Activated naive CD4-positive, alpha-beta T cell treated with anti-CD3 and anti-CD28 coated beads, Interleukin-2, amount 50 U/mL, for 16 hours (primary cell): Measurements from ENCODE around the gene LELP1.
"Not testable (repeated sequence)": the region's sequence is repeated elsewhere in the genome, so short reads cannot be mapped to it uniquely, and the experiment has no call there.

ENCODE experiments used
- DNase-seq: peaks from one replicate; pipeline ENCODE4 v3.0.0-alpha.2; 2020

The LELP1 gene

DNA sequence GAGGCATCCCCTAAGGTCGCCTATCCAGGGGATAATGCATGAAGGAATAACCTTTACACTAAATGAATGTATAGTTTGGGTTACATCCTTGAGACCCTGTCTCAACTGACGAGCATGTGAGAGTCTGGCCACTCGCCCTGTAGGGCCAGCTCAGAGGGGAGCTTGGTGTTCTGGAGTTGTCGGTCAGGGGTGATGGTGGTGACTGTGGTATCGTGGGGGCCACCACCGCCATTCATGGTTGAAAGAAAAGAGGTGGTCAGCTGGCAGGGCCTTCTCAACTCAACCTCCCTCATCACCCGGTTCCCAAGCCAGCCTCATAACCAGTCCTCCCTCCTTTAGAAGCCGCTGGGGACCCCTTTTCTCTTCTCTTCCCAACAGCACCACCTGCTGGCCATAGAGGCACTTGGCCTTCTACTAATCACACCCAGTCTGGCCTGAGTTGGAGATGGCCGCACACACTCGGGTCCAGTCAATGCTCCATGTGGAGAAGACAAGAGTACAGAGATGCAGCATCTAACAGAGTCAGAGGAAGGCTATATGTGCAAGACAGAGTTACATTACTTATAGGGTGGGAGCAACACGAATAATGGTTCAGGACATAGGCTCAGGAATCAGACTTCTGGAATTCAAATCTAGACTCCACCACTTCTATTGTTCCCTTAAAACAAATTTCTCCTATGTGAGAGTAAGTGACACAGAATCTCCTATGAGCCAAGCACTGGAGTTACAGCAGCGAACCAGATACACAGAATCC is 26.0 kb downstream of the LELP1 start:
- DNase-seq = not testable (repeated sequence)

DNA sequence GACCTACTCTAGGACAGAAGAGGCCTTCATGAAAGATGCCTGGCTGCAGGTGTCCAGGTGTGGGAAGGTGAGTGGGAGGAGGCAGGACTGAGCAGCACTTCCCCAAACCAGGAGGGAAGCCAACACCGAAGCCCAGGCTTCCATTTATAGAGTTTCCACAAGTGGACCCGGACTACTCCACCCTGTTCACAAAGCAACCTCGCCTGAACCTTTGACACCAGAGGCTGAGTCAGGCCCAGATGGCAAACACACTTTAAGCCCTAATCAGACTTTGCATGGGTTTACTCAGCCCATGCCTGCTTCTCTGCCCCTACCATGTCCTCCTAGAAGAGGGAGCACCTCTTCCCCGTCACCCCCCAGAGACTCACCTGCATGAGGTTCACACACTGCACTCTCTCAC is 28.1 kb downstream of the LELP1 start:
- no peak for DNase-seq

DNA sequence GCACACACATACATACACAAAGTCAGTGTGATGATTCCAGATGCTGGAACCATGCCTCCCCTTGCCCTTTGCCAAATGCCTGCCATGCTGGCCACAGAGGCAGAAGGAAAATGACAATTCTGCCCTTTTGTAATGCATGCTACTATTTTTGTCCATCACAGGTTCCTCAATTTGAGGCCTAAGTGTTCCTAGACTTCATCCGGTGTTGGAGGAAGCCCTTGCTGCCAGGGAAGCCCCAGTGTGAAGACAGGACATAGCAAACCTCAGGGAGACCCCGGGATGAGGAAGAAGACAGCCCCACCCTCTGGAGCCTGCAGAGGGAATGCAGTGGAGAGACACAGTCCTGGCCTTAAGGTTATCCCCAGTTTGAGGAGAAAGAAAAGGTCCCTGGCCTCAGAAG is 28.6 kb downstream of the LELP1 start:
- no peak for DNase-seq

DNA sequence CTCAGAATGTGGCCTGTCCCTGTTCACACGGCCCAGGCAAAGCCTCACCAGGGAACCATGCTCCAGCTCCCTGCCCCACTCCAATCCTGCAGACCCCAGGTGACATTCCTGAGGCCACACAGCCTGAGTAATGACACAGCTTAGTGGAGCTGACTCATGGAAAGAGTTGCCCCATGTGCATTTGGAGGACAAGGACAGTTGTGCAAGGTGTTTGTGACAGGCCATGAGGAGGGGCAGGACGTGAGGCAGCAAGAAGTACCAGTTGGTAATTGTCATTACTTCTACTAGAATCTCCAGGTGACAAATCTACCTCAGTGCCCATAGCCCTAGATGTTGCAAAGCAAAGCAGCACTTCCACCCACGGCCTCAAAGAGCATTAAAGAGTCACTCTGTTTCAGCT is 29.3 kb downstream of the LELP1 start:
- no peak for DNase-seq

- no peak for DNase-seq
Observed at GRCh38 chr1:153233448-153233847, 30.2 kb downstream of the LELP1 start.

GRCh38 chr1:153238527-153238926 is 35.3 kb downstream of the LELP1 start:
- DNase-seq = no peak

GRCh38 chr1:153242160-153242559 is 38.9 kb downstream of the LELP1 start:
- DNase-seq = no peak

DNA sequence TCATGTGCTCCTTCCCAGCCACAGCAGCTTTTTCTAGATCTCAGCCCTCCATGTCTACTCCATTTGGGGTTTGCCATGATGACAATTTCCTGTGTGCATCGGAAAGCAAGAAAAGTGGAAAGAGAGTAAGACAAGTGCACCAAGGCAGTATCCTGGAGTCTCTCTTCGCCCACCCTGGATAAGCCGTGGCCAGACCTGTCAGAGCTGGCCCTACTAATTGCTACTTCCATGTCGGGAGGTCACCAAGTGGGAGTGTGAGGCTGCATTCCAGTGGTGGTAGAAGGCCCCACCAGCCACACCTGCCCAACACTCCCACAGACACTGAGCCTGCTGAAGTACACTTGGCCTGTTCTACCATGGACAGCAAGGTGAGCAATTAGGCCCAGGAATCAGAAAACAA is 42.2 kb downstream of the LELP1 start:
- no peak for DNase-seq

DNA sequence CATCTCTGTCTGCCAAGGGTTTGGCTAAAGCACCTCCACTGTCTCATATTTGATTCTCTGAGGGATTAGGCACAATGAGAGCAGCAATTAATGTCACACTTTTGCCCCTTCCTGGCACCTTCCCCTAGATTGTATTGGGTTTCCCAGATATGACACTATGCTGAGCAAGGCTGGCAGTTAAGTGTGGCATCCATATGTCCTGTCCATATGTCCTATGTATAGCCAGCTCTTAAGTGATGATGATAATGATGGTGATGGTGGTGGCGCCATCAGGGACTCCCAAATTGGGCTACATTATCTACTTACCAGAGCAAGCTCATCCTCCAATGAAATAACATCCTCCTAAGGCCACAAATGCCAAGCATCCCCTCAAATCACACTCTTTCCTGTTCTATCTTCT is 42.8 kb downstream of the LELP1 start:
- no peak for DNase-seq

DNA sequence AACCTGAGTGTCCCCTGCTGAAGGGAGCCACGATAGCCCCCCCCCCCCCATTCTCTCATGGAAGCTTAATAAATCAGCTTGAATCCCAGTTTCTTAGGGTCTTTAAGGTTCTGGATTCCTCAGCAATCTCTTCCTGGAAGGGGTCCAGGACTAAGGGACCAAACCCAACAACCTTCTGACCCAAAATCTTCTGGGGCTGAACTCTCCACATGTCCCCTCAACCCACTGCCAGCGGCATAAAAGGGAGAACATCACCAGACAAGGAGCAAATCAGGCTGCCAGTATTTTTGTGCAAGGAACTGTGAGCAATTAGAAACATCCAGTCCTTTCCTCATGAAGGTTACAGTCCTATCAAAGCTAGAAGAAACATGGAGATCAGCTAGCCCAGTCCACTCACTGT is 43.6 kb downstream of the LELP1 start:
- DNase-seq = no peak

- no peak for DNase-seq
Observed at GRCh38 chr1:153248176-153248879, 45.1 kb downstream of the LELP1 start.

DNA sequence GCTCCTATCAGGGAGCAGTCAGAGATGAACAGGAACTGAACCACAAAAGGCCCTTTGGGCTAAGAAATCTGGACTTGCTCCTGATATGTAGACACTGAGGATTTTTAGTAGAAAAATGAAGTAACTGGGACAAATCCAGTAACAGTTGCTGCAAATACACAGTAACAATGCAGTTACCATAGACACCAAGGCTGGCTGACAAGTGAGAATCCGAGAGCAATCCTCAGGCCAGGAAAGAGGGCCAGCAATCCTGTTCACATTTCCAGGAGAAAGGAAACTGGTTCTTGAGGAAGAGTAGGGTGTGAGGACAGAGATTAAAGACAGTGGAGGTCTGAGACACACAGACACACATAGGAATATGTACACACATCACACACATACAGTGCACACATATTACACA is 46.9 kb downstream of the LELP1 start:
- DNase-seq = no peak

DNA sequence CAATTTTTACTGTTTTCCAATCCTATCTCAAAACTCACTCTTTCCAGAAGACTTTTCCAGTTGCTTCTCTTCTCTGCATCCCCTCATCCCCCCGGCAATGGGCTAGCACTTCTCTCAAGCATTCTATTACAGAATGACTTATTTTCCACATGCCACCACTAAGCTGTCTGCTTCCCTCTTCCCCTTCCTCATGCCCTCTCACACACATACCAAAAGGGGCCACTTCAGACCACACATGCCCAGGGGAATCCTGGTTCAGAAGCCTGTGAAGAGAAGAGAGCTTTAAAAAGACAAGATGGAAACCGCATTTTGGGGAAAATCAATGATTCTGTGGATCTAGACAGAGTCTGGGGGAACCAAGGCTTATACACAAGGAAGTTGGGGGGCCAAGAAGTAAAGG is 47.9 kb downstream of the LELP1 start:
- no peak for DNase-seq

GRCh38 chr1:153251562-153251961 is 48.3 kb downstream of the LELP1 start:
- DNase-seq = no peak

- no peak for DNase-seq
Observed at GRCh38 chr1:153251988-153252387, 48.8 kb downstream of the LELP1 start.

DNA sequence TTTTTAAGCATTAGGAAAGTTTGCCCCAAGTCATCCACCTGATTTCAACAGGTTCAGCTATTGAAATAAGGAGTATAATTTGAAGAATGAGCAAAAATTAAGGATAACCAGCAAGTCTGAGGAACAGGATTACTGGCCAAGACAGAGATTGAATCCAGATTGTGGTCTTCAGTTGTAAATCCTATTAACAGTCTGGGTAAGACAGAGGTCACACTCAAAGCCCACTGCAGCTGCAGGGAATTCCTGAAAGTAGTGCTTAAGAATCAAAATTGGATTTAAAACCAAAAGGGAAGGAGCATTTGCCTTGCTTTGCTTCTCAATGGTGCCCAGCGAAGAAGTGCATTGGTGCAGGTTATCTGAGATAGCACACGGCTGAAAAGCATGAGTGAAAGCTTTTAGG is 49.8 kb downstream of the LELP1 start:
- DNase-seq = no peak

- no peak for DNase-seq
Observed at GRCh38 chr1:153253693-153254092, 50.5 kb downstream of the LELP1 start.
